PC-3 (cell line): Measurements from ENCODE around the gene MGAT3. TPM values are rescaled to one million over a fixed set of nuclear protein-coding genes. Genes with fewer than 3 reads are reported as not detected.

Source experiments
- ATAC-seq: fragments of 200-7000 bp; cut with Tn5 transposase; 2 replicates; pipeline ENCODE4 v1.9.1; 2020; ENCODE audit warnings: mild to moderate bottlenecking, moderate library complexity
- BruUV-seq: library from RNA; stranded (reverse); fragments of 400-500 nt; replicated peaks from 2 replicates; lab custom pipeline; 2021; lab: Mats Ljungman, UMichigan
- CTCF ChIA-PET: fragments of 300-600 bp; sonication (Branson Sonifier 250); formaldehyde crosslinking; loops from one replicate; lab custom pipeline; 2022; ENCODE audit warnings: antibody characterized with exemption; lab: Charles Lee
- POLR2A ChIA-PET: fragments of 300-600 bp; sonication (Branson Sonifier 250); formaldehyde crosslinking; loops from one replicate; lab custom pipeline; 2022; ENCODE audit warnings: antibody characterized with exemption; ENCODE audit not compliant: unreplicated experiment; lab: Charles Lee
- DNase-seq: peaks from one replicate; pipeline ENCODE4 v3.0.0-alpha.2; 2015
- H2AFZ ChIP-seq: fragments of 300-600 bp; sonication (generic); 2 replicates; pipeline ENCODE4 v1.6.0; 2016; ENCODE audit warnings: antibody characterized with exemption, low read length
- H3F3A ChIP-seq: fragments of 300-600 bp; sonication (generic); one replicate; pipeline ENCODE4 v1.6.0; 2017; ENCODE audit warnings: antibody characterized with exemption, low read length, control low read depth, mild to moderate bottlenecking; ENCODE audit not compliant: unreplicated experiment
- H3K27ac ChIP-seq: fragments of 300-600 bp; sonication (generic); 2 replicates; pipeline ENCODE4 v1.5.1; 2016; ENCODE audit warnings: mild to moderate bottlenecking, low read length
- H3K27me3 ChIP-seq: fragments of 300-600 bp; sonication (generic); 2 replicates; pipeline ENCODE4 v1.6.1; 2016; ENCODE audit warnings: low read length, mixed read lengths
- H3K36me3 ChIP-seq: fragments of 300-600 bp; sonication (generic); 2 replicates; pipeline ENCODE4 v1.6.1; 2016; ENCODE audit warnings: low read depth, mixed run types, low read length, mixed read lengths
- H3K4me1 ChIP-seq: fragments of 300-600 bp; sonication (generic); 2 replicates; pipeline ENCODE4 v1.5.1; 2016; ENCODE audit warnings: low read length; ENCODE audit not compliant: insufficient read depth
- H3K4me2 ChIP-seq: fragments of 300-600 bp; sonication (generic); 2 replicates; pipeline ENCODE4 v1.6.0; 2016; ENCODE audit warnings: low read length
- H3K4me3 ChIP-seq: fragments of 300-600 bp; sonication (generic); 2 replicates; pipeline ENCODE4 v1.5.1; 2016; ENCODE audit warnings: mild to moderate bottlenecking, low read length, mixed read lengths
- H3K79me2 ChIP-seq: fragments of 300-600 bp; sonication (generic); 2 replicates; pipeline ENCODE4 v1.6.1; 2017; ENCODE audit warnings: low read length, mixed read lengths
- H3K9ac ChIP-seq: fragments of 300-600 bp; sonication (generic); 2 replicates; pipeline ENCODE4 v1.6.0; 2016; ENCODE audit warnings: mild to moderate bottlenecking, low read length
- H3K9me2 ChIP-seq: fragments of 300-600 bp; sonication (generic); replicated peaks from 2 replicates; pipeline ENCODE4 v1.6.1; 2016; ENCODE audit warnings: mixed run types, low read length, mixed read lengths
- H3K9me3 ChIP-seq: fragments of 300-600 bp; sonication (generic); 2 replicates; pipeline ENCODE4 v1.6.1; 2016; ENCODE audit warnings: low read length, mixed read lengths
- H4K20me1 ChIP-seq: fragments of 300-600 bp; sonication (generic); 2 replicates; pipeline ENCODE4 v1.6.1; 2016; ENCODE audit warnings: low read length, mixed read lengths
- CTCF ChIP-seq: fragments of 300-600 bp; sonication (generic); conservative IDR thresholded peaks from 2 replicates; pipeline ENCODE4 v1.5.1; 2017; ENCODE audit warnings: antibody characterized with exemption, low read depth, mild to moderate bottlenecking, low read length
- EZH2 ChIP-seq: fragments of 300-600 bp; sonication (generic); IDR thresholded peaks from one replicate; pipeline ENCODE4 v1.6.1; 2017; ENCODE audit warnings: antibody characterized with exemption, mild to moderate bottlenecking, low read length; ENCODE audit not compliant: unreplicated experiment
- EZH2phosphoT487 ChIP-seq: fragments of 300-600 bp; sonication (generic); IDR thresholded peaks from 2 replicates; pipeline ENCODE4 v1.6.1; 2018; ENCODE audit warnings: mild to moderate bottlenecking, antibody characterized with exemption, low read length, borderline replicate concordance
- intact Hi-C: fragments of 100-400 bp; cut with micrococcal nuclease; formaldehyde crosslinking; loops from 2 replicates; pipeline ENCODE4 v1.9.0; 2023
- total RNA-seq: library from RNA; depleted of rRNA; stranded (reverse); fragments of >200 nt; gene quantifications from 2 replicates; pipeline ENCODE4 v1.2.3, GENCODE V29; 2014

The MGAT3 gene
- total RNA-seq, 1 experiment from 2014 or later, result not detected

- H3K4me3 ChIP-seq, result no peak overlapping the region
- no peaks in the 10 kb centered on the region for H3K9me2 ChIP-seq
- H3K27ac ChIP-seq, result no peak overlapping the region
- POLR2A ChIA-PET, result no interaction called here
- CTCF ChIA-PET, result no interaction called here
- no peak for ATAC-seq
- H3K4me1 ChIP-seq, result no peaks in the 10 kb centered on the region
- H2AFZ ChIP-seq, result no peak overlapping the region
- intact Hi-C loops, result no loop called here
- no peaks in the 10 kb centered on the region for H3K79me2 ChIP-seq
- no peak for DNase-seq
- no peaks in the 10 kb centered on the region for H3F3A ChIP-seq
- no TSS peak for BruUV-seq
- no peaks in the 10 kb centered on the region for H3K36me3 ChIP-seq
- no peak overlapping the region for H3K9ac ChIP-seq
- H3K27me3 ChIP-seq, result peaks cover 8% of the 10 kb centered on the region; the same call in 1 of the 2 replicates
- no peaks in the 10 kb centered on the region for H4K20me1 ChIP-seq
- TF ChIP-seq EZH2phosphoT487 (no peak), CTCF (no peak), EZH2 (no peak)
- no peaks in the 10 kb centered on the region for H3K9me3 ChIP-seq
- no peak overlapping the region for H3K4me2 ChIP-seq
Observed at GRCh38 chr22:39458444-39459083, 1.8 kb downstream of the MGAT3 start.

GRCh38 chr22:39459681-39460080 is 2.9 kb downstream of the MGAT3 start:
- no peak for DNase-seq
- Histone ChIP-seq H3K4me3 (no peak overlapping the region), H3K4me2 (no peak overlapping the region), H2AFZ (no peak overlapping the region), H3K9me3 (no peaks in the 10 kb centered on the region), H3K27ac (no peak overlapping the region), H3F3A (no peaks in the 10 kb centered on the region), H3K79me2 (no peaks in the 10 kb centered on the region), H3K36me3 (no peaks in the 10 kb centered on the region), H4K20me1 (no peaks in the 10 kb centered on the region), H3K4me1 (no peaks in the 10 kb centered on the region), H3K9ac (no peak overlapping the region), H3K9me2 (no peaks in the 10 kb centered on the region), H3K27me3 (peaks cover 8% of the 10 kb centered on the region; the same call in 1 of the 2 replicates)
- POLR2A ChIA-PET, result no interaction called here
- no TSS peak for BruUV-seq
- intact Hi-C loops, result no loop called here
- TF ChIP-seq EZH2phosphoT487, result no peak
- no peak for ATAC-seq
- CTCF ChIA-PET, result no interaction called here

- Histone ChIP-seq H3K4me3 (no peak overlapping the region), H4K20me1 (no peaks in the 10 kb centered on the region), H3K27ac (no peak overlapping the region), H3K36me3 (no peaks in the 10 kb centered on the region), H2AFZ (no peak overlapping the region), H3K9ac (no peak overlapping the region), H3F3A (no peaks in the 10 kb centered on the region), H3K27me3 (peaks cover 8% of the 10 kb centered on the region; the same call in 1 of the 2 replicates), H3K9me3 (no peaks in the 10 kb centered on the region), H3K4me1 (no peaks in the 10 kb centered on the region), H3K4me2 (no peak overlapping the region), H3K9me2 (no peaks in the 10 kb centered on the region), H3K79me2 (no peaks in the 10 kb centered on the region)
- no TSS peak for BruUV-seq
- CTCF ChIA-PET, result no interaction called here
- TF ChIP-seq CTCF, result no peak
- POLR2A ChIA-PET, result no interaction called here
- intact Hi-C loops, result no loop called here
- no peak for DNase-seq
- ATAC-seq, result no peak
Observed at GRCh38 chr22:39462443-39463221, 5.8 kb downstream of the MGAT3 start.
